ENCODE results near the gene RGS11.

DNA sequence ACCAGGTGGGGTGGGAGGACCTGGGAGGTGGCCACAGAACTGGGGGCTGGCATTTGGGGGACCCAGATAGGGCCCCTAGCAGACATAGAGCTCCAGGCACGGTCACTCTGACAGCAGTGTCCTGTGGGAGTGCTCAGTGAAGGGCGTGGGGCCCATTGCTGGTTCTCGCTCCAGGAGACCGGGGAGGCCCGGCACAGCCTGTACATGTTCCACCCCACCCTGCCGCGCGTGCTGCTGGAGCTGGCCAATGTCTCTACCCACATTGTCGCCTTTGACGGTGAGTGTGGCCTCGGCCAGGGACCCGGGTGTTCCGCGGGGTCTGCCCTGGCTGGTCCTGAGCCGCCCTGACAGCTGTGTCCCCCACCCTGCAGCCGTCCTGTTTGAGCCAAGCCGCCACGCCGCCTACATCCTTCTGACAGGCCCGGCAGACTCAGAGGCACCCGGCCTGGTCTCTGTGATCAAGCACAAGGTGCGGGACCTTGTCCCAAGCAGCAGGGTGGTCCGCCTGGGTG is 11.2 kb downstream of the RGS11 start:
- no peak for TF ChIP-seq POLR2A (IDR thresholded peaks at IDR 0.05; ENCODE audit: low read depth, low read length)
- no peak for TF ChIP-seq TAF1 (IDR thresholded peaks at IDR 0.05; ENCODE audit: low read depth, low read length)
- no peak for TF ChIP-seq POLR2AphosphoS5 (IDR thresholded peaks at IDR 0.05; ENCODE audit: low read depth, low read length)
- no peak for TF ChIP-seq PAX5 (IDR thresholded peaks at IDR 0.05; ENCODE audit: insufficient read depth, low read length, severe bottlenecking)
- no peak for TF ChIP-seq SPI1 (IDR thresholded peaks at IDR 0.05; ENCODE audit: low read depth, low read length)
